Keratinocyte (primary cell): ENCODE data around the gene SOX1.

Experiments
- CTCF ChIP-seq, 3 experiments: IDR thresholded peaks in 1 of 3; conservative IDR thresholded peaks in 1 of 3; optimal IDR thresholded peaks in 1 of 3; 2 replicates in 2 of 3; 3 replicates in 1 of 3; pipeline versions ENCODE3 to v1.5.1; 2011; ENCODE audit warnings: low read length in 3 of 3, mild to moderate bottlenecking in 3 of 3, moderate library complexity in 2 of 3, control low read depth in 1 of 3, inconsistent platforms in 1 of 3; ENCODE audit not compliant: insufficient read depth in 2 of 3; ENCODE audit errors: extremely low read depth in 1 of 3
- EZH2 ChIP-seq: IDR thresholded peaks from one replicate; pipeline ENCODE4 v1.6.1; 2012; ENCODE audit warnings: inconsistent platforms, mild to moderate bottlenecking, low read length, moderate library complexity

DNA sequence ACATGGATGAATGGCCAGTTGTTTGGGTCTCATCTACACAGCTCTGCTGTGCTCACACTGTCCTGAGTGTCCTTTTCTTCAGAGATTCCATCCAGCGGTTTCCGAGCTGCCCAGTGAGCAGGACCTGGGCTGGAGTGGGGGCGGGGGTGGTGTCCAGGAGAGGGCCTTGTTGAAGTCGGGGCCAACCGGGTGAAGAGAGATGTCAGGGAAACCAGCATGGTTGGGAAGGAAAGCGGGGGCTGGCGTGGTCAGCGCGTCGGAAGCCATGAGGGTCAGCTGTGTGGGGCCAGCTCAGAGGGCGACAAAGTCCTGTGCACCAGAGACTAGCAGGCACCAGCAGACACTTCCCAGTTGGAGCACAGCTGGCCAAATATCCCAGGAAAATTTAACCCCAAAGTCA, 37.8 kb upstream of the SOX1 start:
- TF ChIP-seq CTCF (optimal IDR thresholded peaks at IDR 0.05 in 1 of 3, IDR thresholded peaks at IDR 0.05 in 1 of 3, conservative IDR thresholded peaks at IDR 0.05 in 1 of 3; ENCODE audit: extremely low read depth in 1 of 3, insufficient read depth in 2 of 3, low read length in 3 of 3), result no peak
- TF ChIP-seq EZH2, result no peak
